ENCODE measurements around the gene IQCK.

Gene IQCK

GRCh38 chr16:19808061-19808641 is 90.1 kb downstream of the IQCK start:
- peak; percentile 17 for DNase-seq

- DNase-seq: peak; percentile 92
Observed at GRCh38 chr16:19809121-19809635, 91.1 kb downstream of the IQCK start.

- DNase-seq: no peak
Observed at GRCh38 chr16:19809693-19810092, 91.6 kb downstream of the IQCK start.

- DNase-seq: no peak
Observed at GRCh38 chr16:19810817-19811731, 93.0 kb downstream of the IQCK start.

GRCh38 chr16:19812986-19813385 is 94.9 kb downstream of the IQCK start:
- DNase-seq: no peak

- no peak for DNase-seq
Observed at GRCh38 chr16:19815418-19815817, 97.3 kb downstream of the IQCK start.

- DNase-seq: no peak
Observed at GRCh38 chr16:19817122-19817521, 99.1 kb downstream of the IQCK start.

- DNase-seq: no peak
Observed at GRCh38 chr16:19817875-19818274, 99.8 kb downstream of the IQCK start.

GRCh38 chr16:19822533-19822932 is 104.5 kb downstream of the IQCK start:
- DNase-seq: peak; percentile 41

GRCh38 chr16:19823322-19823721 is 105.3 kb downstream of the IQCK start:
- DNase-seq: no peak

- DNase-seq: no peak
Observed at GRCh38 chr16:19824216-19824615, 106.1 kb downstream of the IQCK start.

GRCh38 chr16:19829844-19830692 is 112.0 kb downstream of the IQCK start:
- DNase-seq: no peak

- DNase-seq: peak; percentile 35
Observed at GRCh38 chr16:19830902-19831560, 113.0 kb downstream of the IQCK start.

GRCh38 chr16:19831678-19832077 is 113.6 kb downstream of the IQCK start:
- DNase-seq: no peak

GRCh38 chr16:19833176-19833575 is 115.1 kb downstream of the IQCK start:
- DNase-seq: no peak

- no peak for DNase-seq
Observed at GRCh38 chr16:19833581-19833980, 115.5 kb downstream of the IQCK start.

GRCh38 chr16:19835196-19835595 is 117.1 kb downstream of the IQCK start:
- DNase-seq: no peak

GRCh38 chr16:19835968-19836421 is 117.9 kb downstream of the IQCK start:
- DNase-seq: no peak

- DNase-seq: no peak
Observed at GRCh38 chr16:19837331-19837980, 119.4 kb downstream of the IQCK start.

GRCh38 chr16:19837984-19838707 is 120.1 kb downstream of the IQCK start:
- DNase-seq: no peak

- DNase-seq: no peak
Observed at GRCh38 chr16:19840524-19841110, 122.5 kb downstream of the IQCK start.

Data from MV-4-11 (cell line).